ENCODE measurements around the gene SNX24. TPM values are rescaled to one million over a fixed set of nuclear protein-coding genes. Genes with fewer than 3 reads are reported as not detected.

Gene SNX24
- total and polyA plus RNA-seq, 4 donors = 6.3 to 10.1 (median 9.1) TPM

- no peak for TF ChIP-seq FOXA2 (IDR thresholded peaks at IDR 0.05)
- TF ChIP-seq GABPA (IDR thresholded peaks at IDR 0.05 in 1 of 2, conservative IDR thresholded peaks at IDR 0.05 in 1 of 2) = no peak
- TF ChIP-seq RXRA (IDR thresholded peaks at IDR 0.05) = no peak
- TF ChIP-seq YY1 (IDR thresholded peaks at IDR 0.05) = no peak
- TF ChIP-seq EGR1 (IDR thresholded peaks at IDR 0.05; ENCODE audit: low read depth in 2 of 2) = no peak
These were observed 8.5 kb upstream of the SNX24 start (continued) for GRCh38 chr5:122836947-122837346.

DNA sequence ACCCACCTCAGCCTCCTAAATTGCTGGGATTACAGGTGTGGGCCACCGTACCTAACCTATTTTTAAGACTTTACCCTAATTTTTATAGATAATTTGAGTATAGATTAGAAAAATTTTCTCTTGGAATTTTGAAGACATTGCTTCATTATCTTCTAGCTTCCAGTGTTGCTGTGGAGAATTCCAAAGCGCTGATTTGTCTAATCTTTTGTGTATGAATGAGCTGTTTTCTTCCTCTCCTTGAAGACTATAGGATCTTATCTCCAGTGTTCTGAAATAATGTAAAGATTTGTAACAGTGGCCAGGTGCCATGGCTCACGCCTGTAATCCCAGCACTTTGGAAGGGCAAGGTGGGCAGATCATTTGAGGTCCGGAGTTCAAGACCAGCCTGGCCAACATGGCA is 5.7 kb upstream of the SNX24 start:
- H3K4me1 ChIP-seq (ENCODE audit: control insufficient read depth in 4 of 4, insufficient read depth in 4 of 4, low read length in 3 of 4) = peaks cover 0 to 6% (median 3%) of the 10 kb centered on the region in 4 donors
- DNase-seq (ENCODE audit: low spot score) = no peak
- H3K27me3 ChIP-seq (ENCODE audit: control insufficient read depth in 4 of 4, insufficient read depth in 4 of 4, low read length in 3 of 4) = no peaks in the 10 kb centered on the region
- no peaks in the 10 kb centered on the region for H3K36me3 ChIP-seq (ENCODE audit: control insufficient read depth in 4 of 4, insufficient read depth in 3 of 4, low read depth in 1 of 4, low read length in 3 of 4)
- H3K4me3 ChIP-seq (ENCODE audit: low read depth in 1 of 3, low read length in 3 of 3) = no peak overlapping the region
- no peaks in the 10 kb centered on the region for H3K9me3 ChIP-seq (ENCODE audit: control insufficient read depth in 4 of 4, low read length in 3 of 4)
- no peak overlapping the region for H3K9ac ChIP-seq (ENCODE audit: low read depth in 1 of 2, low read length in 2 of 2)
- TF ChIP-seq FOXA1 (IDR thresholded peaks at IDR 0.05) (no peak), RXRA (IDR thresholded peaks at IDR 0.05) (no peak), NR2F2 (IDR thresholded peaks at IDR 0.05) (no peak), GABPA (IDR thresholded peaks at IDR 0.05 in 1 of 2, conservative IDR thresholded peaks at IDR 0.05 in 1 of 2) (no peak), SP1 (IDR thresholded peaks at IDR 0.05) (no peak), REST (IDR thresholded peaks at IDR 0.05) (no peak), YY1 (IDR thresholded peaks at IDR 0.05) (no peak), JUND (IDR thresholded peaks at IDR 0.05) (no peak), CTCF (IDR thresholded peaks at IDR 0.05; ENCODE audit: low read depth, low read length, missing input control) (no peak)
- TF ChIP-seq, protein P1, sequence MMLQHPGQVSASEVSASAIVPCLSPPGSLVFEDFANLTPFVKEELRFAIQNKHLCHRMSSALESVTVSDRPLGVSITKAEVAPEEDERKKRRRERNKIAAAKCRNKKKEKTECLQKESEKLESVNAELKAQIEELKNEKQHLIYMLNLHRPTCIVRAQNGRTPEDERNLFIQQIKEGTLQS (IDR thresholded peaks at IDR 0.05) = no peak
- WGBS = 94% methylated on average over 4 of the region's 4 CpGs
- no peak overlapping the region for H3K27ac ChIP-seq (ENCODE audit: low read depth in 1 of 2, low read length in 2 of 2)

- Histone ChIP-seq H3K4me3 (ENCODE audit: low read depth in 1 of 3, low read length in 3 of 3) (no peak overlapping the region), H3K4me1 (ENCODE audit: control insufficient read depth in 4 of 4, insufficient read depth in 4 of 4, low read length in 3 of 4) (peaks cover 0 to 13% (median 7%) of the 10 kb centered on the region in 4 donors), H3K9me3 (ENCODE audit: control insufficient read depth in 4 of 4, low read length in 3 of 4) (no peaks in the 10 kb centered on the region), H3K27ac (ENCODE audit: low read depth in 1 of 2, low read length in 2 of 2) (no peak overlapping the region), H3K9ac (ENCODE audit: low read depth in 1 of 2, low read length in 2 of 2) (no peak overlapping the region), H3K27me3 (ENCODE audit: control insufficient read depth in 4 of 4, insufficient read depth in 4 of 4, low read length in 3 of 4) (no peaks in the 10 kb centered on the region), H3K36me3 (ENCODE audit: control insufficient read depth in 4 of 4, insufficient read depth in 3 of 4, low read depth in 1 of 4, low read length in 3 of 4) (no peaks in the 10 kb centered on the region)
- 97% methylated on average over 6 of the region's 6 CpGs for WGBS
- DNase-seq (ENCODE audit: low spot score) = no peak
- TF ChIP-seq, protein P1 (IDR thresholded peaks at IDR 0.05) = no peak
- TF ChIP-seq FOXA1 (IDR thresholded peaks at IDR 0.05) = no peak
- no peak for TF ChIP-seq NR2F2 (IDR thresholded peaks at IDR 0.05)
- no peak for TF ChIP-seq YY1 (IDR thresholded peaks at IDR 0.05)
- TF ChIP-seq, protein P2, sequence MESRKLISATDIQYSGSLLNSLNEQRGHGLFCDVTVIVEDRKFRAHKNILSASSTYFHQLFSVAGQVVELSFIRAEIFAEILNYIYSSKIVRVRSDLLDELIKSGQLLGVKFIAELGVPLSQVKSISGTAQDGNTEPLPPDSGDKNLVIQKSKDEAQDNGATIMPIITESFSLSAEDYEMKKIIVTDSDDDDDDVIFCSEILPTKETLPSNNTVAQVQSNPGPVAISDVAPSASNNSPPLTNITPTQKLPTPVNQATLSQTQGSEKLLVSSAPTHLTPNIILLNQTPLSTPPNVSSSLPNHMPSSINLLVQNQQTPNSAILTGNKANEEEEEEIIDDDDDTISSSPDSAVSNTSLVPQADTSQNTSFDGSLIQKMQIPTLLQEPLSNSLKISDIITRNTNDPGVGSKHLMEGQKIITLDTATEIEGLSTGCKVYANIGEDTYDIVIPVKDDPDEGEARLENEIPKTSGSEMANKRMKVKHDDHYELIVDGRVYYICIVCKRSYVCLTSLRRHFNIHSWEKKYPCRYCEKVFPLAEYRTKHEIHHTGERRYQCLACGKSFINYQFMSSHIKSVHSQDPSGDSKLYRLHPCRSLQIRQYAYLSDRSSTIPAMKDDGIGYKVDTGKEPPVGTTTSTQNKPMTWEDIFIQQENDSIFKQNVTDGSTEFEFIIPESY (IDR thresholded peaks at IDR 0.05) = no peak
- no peak for TF ChIP-seq FOXA2 (IDR thresholded peaks at IDR 0.05)
- no peak for TF ChIP-seq HNF4G (IDR thresholded peaks at IDR 0.05)
- TF ChIP-seq TAF1 (conservative IDR thresholded peaks at IDR 0.05) = no peak
- no peak for TF ChIP-seq RAD21 (IDR thresholded peaks at IDR 0.05)
- no peak for TF ChIP-seq RXRA (IDR thresholded peaks at IDR 0.05)
These were observed 3.3 kb upstream of the SNX24 start for GRCh38 chr5:122842016-122842580.
